CD4-positive, alpha-beta memory T cell (primary cell): ENCODE measurements around the gene NUMB. TPM values are rescaled to one million over a fixed set of nuclear protein-coding genes. Genes with fewer than 3 reads are reported as not detected.

Experiments used
- CTCF ChIA-PET: fragments of 350-600 bp; sonication (Branson Sonifier 250); formaldehyde crosslinking; loops from one replicate; lab custom pipeline; 2021; ENCODE audit warnings: inconsistent platforms; ENCODE audit not compliant: partially characterized antibody; lab: Charles Lee
- POLR2A ChIA-PET: fragments of 350-600 bp; sonication (Branson Sonifier 250); formaldehyde crosslinking; loops from one replicate; lab custom pipeline; 2021; ENCODE audit not compliant: partially characterized antibody; lab: Charles Lee
- DNase-seq, 5 donors: peaks; one replicate each; pipeline versions ENCODE4 v3.0.0 to v3.0.0-alpha.2; 2020 to 2022; ENCODE audit warnings: mixed read lengths in 1 of 5
- H3K27ac ChIP-seq: one replicate; pipeline ENCODE4 v1.7.0; 2013; ENCODE audit warnings: low read depth, low read length
- H3K27me3 ChIP-seq: 2 replicates; pipeline ENCODE4 v1.7.0; 2013; ENCODE audit warnings: mild to moderate bottlenecking, low read length, moderate library complexity; ENCODE audit not compliant: insufficient read depth
- H3K36me3 ChIP-seq: 2 replicates; pipeline ENCODE4 v1.7.0; 2013; ENCODE audit warnings: mild to moderate bottlenecking, low read length, moderate library complexity; ENCODE audit not compliant: insufficient read depth
- H3K4me1 ChIP-seq: 2 replicates; pipeline ENCODE4 v1.7.0; 2013; ENCODE audit warnings: mild to moderate bottlenecking, low read length, moderate library complexity; ENCODE audit not compliant: insufficient read depth
- H3K4me3 ChIP-seq, 2 donors: one replicate each; pipeline ENCODE4 v1.7.0; 2013; ENCODE audit warnings: low read length in 2 of 2, mild to moderate bottlenecking in 1 of 2
- H3K9me3 ChIP-seq, 2 donors: one replicate each; pipeline ENCODE4 v1.7.0; 2013; ENCODE audit warnings: low read length in 2 of 2, control low read depth in 1 of 2; ENCODE audit not compliant: control insufficient read depth in 1 of 2
- H3K27ac Mint-ChIP-seq, 7 donors: one replicate each; pipeline ENCODE4 v1.8.0; 2020 to 2021; ENCODE audit warnings: mixed read lengths in 7 of 7, mild to moderate bottlenecking in 6 of 7, inconsistent platforms in 3 of 7, moderate library complexity in 3 of 7
- H3K27me3 Mint-ChIP-seq, 2 donors: one replicate each; pipeline ENCODE4 v1.8.0; 2020 to 2021; ENCODE audit warnings: mixed read lengths in 2 of 2
- H3K36me3 Mint-ChIP-seq, 2 donors: one replicate each; pipeline ENCODE4 v1.8.0; 2020 to 2021; ENCODE audit warnings: mixed read lengths in 2 of 2, inconsistent platforms in 1 of 2, mild to moderate bottlenecking in 1 of 2
- H3K4me1 Mint-ChIP-seq, 4 donors: one replicate each; pipeline ENCODE4 v1.8.0; 2020 to 2021; ENCODE audit warnings: mixed read lengths in 4 of 4, mild to moderate bottlenecking in 1 of 4
- H3K4me3 Mint-ChIP-seq, 8 donors: one replicate each; pipeline ENCODE4 v1.8.0; 2020 to 2021; ENCODE audit warnings: mixed read lengths in 8 of 8, mild to moderate bottlenecking in 7 of 8, moderate library complexity in 6 of 8, inconsistent platforms in 3 of 8
- H3K9me3 Mint-ChIP-seq, 8 donors: one replicate each; pipeline ENCODE4 v1.8.0; 2020 to 2021; ENCODE audit warnings: mixed read lengths in 8 of 8, mild to moderate bottlenecking in 5 of 8, inconsistent platforms in 3 of 8, moderate library complexity in 1 of 8
- intact Hi-C: fragments of 100-400 bp; cut with micrococcal nuclease; formaldehyde crosslinking; loops from one replicate; pipeline ENCODE4 v1.15.1; 2023
- polyA plus RNA-seq, 2 donors: library from polyadenylated mRNA; unstranded; fragments of 300-500 nt; fragmentation: Illumina TruSeq; gene quantifications; one replicate each; pipeline ENCODE4 v1.2.3, GENCODE V29; 2021
- total RNA-seq, 2 experiments: library from RNA; stranded (reverse); gene quantifications; one replicate each; pipeline ENCODE4 v1.2.3, GENCODE V29; 2021

Gene NUMB
- total and polyA plus RNA-seq, 4 experiments from 2014 or later, result 31.1 to 47.3 (median 45.7) TPM

DNA sequence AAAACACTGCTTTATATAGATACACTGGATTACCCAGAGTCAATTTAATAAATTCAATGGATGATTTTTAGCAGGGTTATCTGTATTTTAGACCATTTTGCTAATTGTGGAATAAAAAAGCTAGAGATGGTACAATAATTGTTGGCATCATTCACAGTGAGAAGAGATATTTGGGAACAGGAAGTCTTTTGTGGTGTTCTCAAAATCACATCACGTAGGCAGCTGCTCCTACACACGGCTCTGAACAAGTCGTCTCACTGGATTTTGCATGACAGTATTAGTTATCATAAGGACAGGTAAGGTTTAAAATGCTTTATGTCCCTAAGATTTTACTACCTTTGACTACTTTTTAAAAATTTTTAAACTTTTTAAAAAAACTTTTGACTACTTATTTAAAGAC lies 169.0 kb downstream of the NUMB start:
- H3K9me3 ChIP-seq, result no peaks in the 10 kb centered on the region
- H3K27ac ChIP-seq, result no peak overlapping the region
- Mint-ChIP-seq H3K4me3 (no peak overlapping the region), H3K36me3 (peaks cover 34 to 55% of the 10 kb centered on the region in 2 donors), H3K27ac (no peak overlapping the region), H3K4me1 (peaks cover 0 to 7% (median 6%) of the 10 kb centered on the region in 4 donors), H3K27me3 (no peaks in the 10 kb centered on the region), H3K9me3 (no peaks in the 10 kb centered on the region)
- ChIA-PET CTCF (interaction anchor here (1.3 kb wide), 1 partner anchor 182 kb away, joined by 3 read pairs; no protein-coding TSS in a partner anchor), POLR2A (no interaction called here)
- peaks cover 9% of the 10 kb centered on the region for H3K4me1 ChIP-seq
- no peaks in the 10 kb centered on the region for H3K27me3 ChIP-seq
- intact Hi-C loops, result no loop called here
- no peak for DNase-seq
- peaks cover 27% of the 10 kb centered on the region for H3K36me3 ChIP-seq
- H3K4me3 ChIP-seq, result no peak overlapping the region

GRCh38 chr14:73287071-73287470 lies 171.3 kb downstream of the NUMB start:
- H3K36me3 Mint-ChIP-seq, result peaks cover 36 to 61% of the 10 kb centered on the region in 2 donors
- Histone ChIP-seq H3K9me3 (no peaks in the 10 kb centered on the region), H3K27me3 (no peaks in the 10 kb centered on the region), H3K4me1 (peaks cover 9% of the 10 kb centered on the region), H3K4me3 (no peak overlapping the region), H3K27ac (no peak overlapping the region), H3K36me3 (peaks cover 40% of the 10 kb centered on the region)
- H3K9me3 Mint-ChIP-seq, result no peaks in the 10 kb centered on the region
- ChIA-PET CTCF (interaction anchor here (1.0 to 1.5 kb wide), 2 partner anchors 8 to 185 kb away, joined by 3 to 7 read pairs; no protein-coding TSS in a partner anchor), POLR2A (no interaction called here)
- H3K4me1 Mint-ChIP-seq, result peaks cover 0 to 12% (median 7%) of the 10 kb centered on the region in 4 donors
- DNase-seq, result no peak
- H3K27me3 Mint-ChIP-seq, result no peaks in the 10 kb centered on the region
- intact Hi-C loops, result no loop called here
- H3K27ac Mint-ChIP-seq, result no peak overlapping the region
- no peak overlapping the region for H3K4me3 Mint-ChIP-seq

DNA sequence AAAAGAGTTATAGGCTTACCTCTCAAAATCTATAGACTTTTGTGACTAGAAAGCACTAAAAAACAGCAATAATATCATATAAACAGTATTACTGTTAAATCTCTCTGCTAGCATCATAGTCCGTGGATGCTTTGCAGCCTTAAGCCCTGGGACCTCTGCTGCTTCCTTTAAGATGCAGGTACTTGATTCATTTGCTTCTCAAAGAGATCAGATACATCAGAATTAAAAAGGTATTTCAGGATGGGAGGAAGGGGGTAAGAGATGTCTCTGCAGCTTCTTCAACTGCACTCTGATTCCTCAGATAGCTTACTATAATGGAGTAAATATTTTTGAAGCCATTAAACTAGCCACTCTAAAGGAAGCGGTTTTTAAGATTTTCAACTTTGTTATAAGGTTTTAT lies 171.7 kb downstream of the NUMB start:
- H3K36me3 Mint-ChIP-seq, result peaks cover 39 to 64% of the 10 kb centered on the region in 2 donors
- intact Hi-C loops, result no loop called here
- H3K27me3 Mint-ChIP-seq, result no peaks in the 10 kb centered on the region
- no peak overlapping the region for H3K27ac Mint-ChIP-seq
- peaks cover 44% of the 10 kb centered on the region for H3K36me3 ChIP-seq
- peaks cover 0 to 15% (median 8%) of the 10 kb centered on the region in 4 donors for H3K4me1 Mint-ChIP-seq
- H3K4me3 Mint-ChIP-seq, result no peak overlapping the region
- no peaks in the 10 kb centered on the region for H3K27me3 ChIP-seq
- H3K9me3 Mint-ChIP-seq, result no peaks in the 10 kb centered on the region
- ChIA-PET CTCF (interaction anchor here (0.6 to 1.5 kb wide), 2 partner anchors 9 to 223 kb away, joined by 3 to 7 read pairs; no protein-coding TSS in a partner anchor), POLR2A (no interaction called here)
- no peak for DNase-seq
- H3K4me3 ChIP-seq, result no peak overlapping the region
- H3K27ac ChIP-seq, result no peak overlapping the region
- no peaks in the 10 kb centered on the region for H3K9me3 ChIP-seq
- peaks cover 9% of the 10 kb centered on the region for H3K4me1 ChIP-seq

DNA sequence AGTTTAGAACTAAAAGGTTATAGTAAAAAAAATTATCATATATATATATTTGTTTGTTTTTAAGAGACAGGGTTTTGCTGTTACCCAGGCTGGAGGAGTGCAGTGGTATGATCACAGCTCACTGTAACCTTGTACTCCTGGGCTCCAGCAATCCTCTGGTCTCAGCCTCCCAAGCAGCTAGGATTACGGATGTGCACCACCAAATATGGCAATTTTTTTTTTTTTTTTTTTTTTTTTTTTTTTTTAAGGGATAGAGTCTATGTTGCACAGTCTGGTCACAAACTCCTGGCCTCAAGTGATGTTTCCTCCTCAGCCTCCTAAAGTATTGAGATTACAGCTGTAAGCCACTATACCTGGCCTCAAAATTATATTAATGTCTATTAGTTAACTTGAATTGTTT lies 172.4 kb downstream of the NUMB start:
- Histone ChIP-seq H3K4me3 (no peak overlapping the region), H3K4me1 (peaks cover 9% of the 10 kb centered on the region), H3K9me3 (no peaks in the 10 kb centered on the region), H3K27ac (no peak overlapping the region), H3K36me3 (peaks cover 50% of the 10 kb centered on the region), H3K27me3 (no peaks in the 10 kb centered on the region)
- CTCF ChIA-PET, result interaction anchor here (0.6 to 1.5 kb wide), 2 partner anchors 9 to 224 kb away, joined by 3 to 7 read pairs; no protein-coding TSS in a partner anchor
- POLR2A ChIA-PET, result no interaction called here
- H3K4me3 Mint-ChIP-seq, result no peak overlapping the region
- H3K36me3 Mint-ChIP-seq, result peaks cover 45 to 70% of the 10 kb centered on the region in 2 donors
- H3K27me3 Mint-ChIP-seq, result no peaks in the 10 kb centered on the region
- intact Hi-C loops, result no loop called here
- H3K4me1 Mint-ChIP-seq, result peaks cover 0 to 15% (median 8%) of the 10 kb centered on the region in 4 donors
- DNase-seq, result no peak
- no peaks in the 10 kb centered on the region for H3K9me3 Mint-ChIP-seq
- peak overlapping the region in 1 of 7 donors; percentile 35 for H3K27ac Mint-ChIP-seq

GRCh38 chr14:73283608-73284379 lies 174.6 kb downstream of the NUMB start:
- Histone ChIP-seq H3K36me3 (peaks cover 52% of the 10 kb centered on the region), H3K4me3 (no peak overlapping the region), H3K27ac (no peak overlapping the region), H3K27me3 (no peaks in the 10 kb centered on the region), H3K4me1 (no peaks in the 10 kb centered on the region), H3K9me3 (no peaks in the 10 kb centered on the region)
- no peaks in the 10 kb centered on the region for H3K27me3 Mint-ChIP-seq
- peak overlapping the region in 1 of 7 donors; percentile 2 for H3K27ac Mint-ChIP-seq
- H3K36me3 Mint-ChIP-seq, result peaks cover 50 to 71% of the 10 kb centered on the region in 2 donors
- no peak for DNase-seq
- no peaks in the 10 kb centered on the region for H3K9me3 Mint-ChIP-seq
- intact Hi-C loops, result no loop called here
- no peak overlapping the region for H3K4me3 Mint-ChIP-seq
- ChIA-PET CTCF (no interaction called here), POLR2A (no interaction called here)
- H3K4me1 Mint-ChIP-seq, result peaks cover 0 to 8% (median 2%) of the 10 kb centered on the region in 4 donors

GRCh38 chr14:73280903-73281302 lies 177.4 kb downstream of the NUMB start:
- Mint-ChIP-seq H3K9me3 (no peaks in the 10 kb centered on the region), H3K4me3 (no peak overlapping the region), H3K27me3 (no peaks in the 10 kb centered on the region), H3K4me1 (peaks cover 0 to 8% (median 2%) of the 10 kb centered on the region in 4 donors), H3K27ac (no peak overlapping the region), H3K36me3 (peaks cover 61 to 74% of the 10 kb centered on the region in 2 donors)
- Histone ChIP-seq H3K36me3 (peaks cover 56% of the 10 kb centered on the region), H3K4me3 (no peak overlapping the region), H3K9me3 (no peaks in the 10 kb centered on the region), H3K27me3 (no peaks in the 10 kb centered on the region), H3K4me1 (no peaks in the 10 kb centered on the region), H3K27ac (no peak overlapping the region)
- no peak for DNase-seq
- intact Hi-C loops, result no loop called here
- ChIA-PET CTCF (interaction anchor here (1.7 kb wide), 1 partner anchor 14 kb away, joined by 7 read pairs; no protein-coding TSS in a partner anchor), POLR2A (no interaction called here)

DNA sequence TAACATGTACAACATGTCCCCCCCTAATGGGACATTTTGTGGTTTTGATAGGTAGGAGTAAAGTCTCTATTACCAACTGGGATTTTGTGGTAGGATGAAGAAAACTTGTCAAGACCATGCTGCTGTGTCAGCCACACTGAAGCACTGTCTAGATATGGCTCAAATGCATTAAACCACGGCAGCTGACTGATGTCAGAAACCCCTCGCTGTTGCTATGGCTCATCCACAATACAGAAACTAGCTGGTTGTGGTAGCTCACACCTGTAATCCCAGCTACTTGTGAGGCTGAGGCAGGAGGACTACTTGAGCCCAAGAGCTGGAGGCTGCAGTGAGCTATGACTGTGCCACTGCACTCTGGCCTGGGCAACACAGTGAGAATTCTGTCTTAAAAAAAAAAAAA lies 181.0 kb downstream of the NUMB start:
- intact Hi-C loops, result no loop called here
- Mint-ChIP-seq H3K36me3 (peaks cover 60 to 64% of the 10 kb centered on the region in 2 donors), H3K4me3 (no peak overlapping the region), H3K9me3 (no peaks in the 10 kb centered on the region), H3K27me3 (no peaks in the 10 kb centered on the region), H3K4me1 (peaks cover 0 to 5% (median 2%) of the 10 kb centered on the region in 4 donors), H3K27ac (no peak overlapping the region)
- CTCF ChIA-PET, result interaction anchor here (1.0 kb wide), 1 partner anchor 104 kb away, joined by 3 read pairs; no protein-coding TSS in a partner anchor
- Histone ChIP-seq H3K27me3 (no peaks in the 10 kb centered on the region), H3K27ac (no peak overlapping the region), H3K9me3 (no peaks in the 10 kb centered on the region), H3K4me1 (no peaks in the 10 kb centered on the region), H3K36me3 (peaks cover 33% of the 10 kb centered on the region), H3K4me3 (no peak overlapping the region)
- POLR2A ChIA-PET, result no interaction called here
- no peak for DNase-seq
